ENCODE measurements around the gene ALAS1. TPM values are rescaled to one million over a fixed set of nuclear protein-coding genes. Genes with fewer than 3 reads are reported as not detected.

ALAS1 gene
- total RNA-seq, 1 experiment from 2014 or later, result 29.2 TPM

- no peak overlapping the region for H3K27ac Mint-ChIP-seq (ENCODE audit: low read depth, unreplicated experiment)
- POLR2A ChIA-PET, result interaction anchor here (0.7 to 2.3 kb wide), 17 partner anchors 10 to 263 kb away, joined by 3 to 17 read pairs (median 4); partner anchors contain the start of genes ABHD14A, GLYCTK, POC1A and RRP9
- intact Hi-C loops (cut with micrococcal nuclease), result no loop called here
- no peak overlapping the region for H3K4me3 Mint-ChIP-seq (ENCODE audit: unreplicated experiment)
- CTCF ChIA-PET, result interaction anchor here (0.5 to 2.2 kb wide), 10 partner anchors 27 to 209 kb away, joined by 3 to 13 read pairs (median 4); partner anchors contain the start of gene RPL29
- no peaks in the 10 kb centered on the region for H3K9me3 Mint-ChIP-seq (ENCODE audit: unreplicated experiment)
- no peak for TF ChIP-seq CTCF (IDR thresholded peaks at IDR 0.05; ENCODE audit: unreplicated experiment)
- no TSS peak for BruUV-seq (replicated peaks)
- H3K4me1 Mint-ChIP-seq (ENCODE audit: insufficient read depth, unreplicated experiment), result peaks cover 20% of the 10 kb centered on the region
- peaks cover 94% of the 10 kb centered on the region for H3K36me3 Mint-ChIP-seq (ENCODE audit: insufficient read depth, unreplicated experiment)
- DNase-seq (ENCODE audit: unreplicated experiment), result peak; percentile 92
- no peaks in the 10 kb centered on the region for H3K27me3 Mint-ChIP-seq (ENCODE audit: insufficient read depth, unreplicated experiment)
Observed at GRCh38 chr3:52204337-52205073, 6.5 kb downstream of the ALAS1 start.

- CTCF ChIA-PET, result interaction anchor here (0.6 to 2.2 kb wide), 8 partner anchors 9 to 1010 kb away, joined by 3 to 13 read pairs (median 4); no protein-coding TSS in a partner anchor
- no peaks in the 10 kb centered on the region for H3K9me3 Mint-ChIP-seq (ENCODE audit: unreplicated experiment)
- no peak overlapping the region for H3K27ac Mint-ChIP-seq (ENCODE audit: low read depth, unreplicated experiment)
- peaks cover 26% of the 10 kb centered on the region for H3K4me1 Mint-ChIP-seq (ENCODE audit: insufficient read depth, unreplicated experiment)
- no peak overlapping the region for H3K4me3 Mint-ChIP-seq (ENCODE audit: unreplicated experiment)
- DNase-seq (ENCODE audit: unreplicated experiment), result peak; percentile 91
- peaks cover 90% of the 10 kb centered on the region for H3K36me3 Mint-ChIP-seq (ENCODE audit: insufficient read depth, unreplicated experiment)
- TF ChIP-seq CTCF (IDR thresholded peaks at IDR 0.05; ENCODE audit: unreplicated experiment), result no peak
- intact Hi-C loops (cut with micrococcal nuclease), result no loop called here
- no TSS peak for BruUV-seq (replicated peaks)
- no peaks in the 10 kb centered on the region for H3K27me3 Mint-ChIP-seq (ENCODE audit: insufficient read depth, unreplicated experiment)
- POLR2A ChIA-PET, result interaction anchor here (1.1 to 2.3 kb wide), 8 partner anchors 9 to 159 kb away, joined by 3 to 17 read pairs (median 6); partner anchors contain the start of genes POC1A, TWF2 and WDR82
Observed at GRCh38 chr3:52205727-52206372, 7.9 kb downstream of the ALAS1 start.

GRCh38 chr3:52208556-52208955 is 10.6 kb downstream of the ALAS1 start:
- Mint-ChIP-seq H3K4me1 (ENCODE audit: insufficient read depth, unreplicated experiment) (peaks cover 26% of the 10 kb centered on the region), H3K4me3 (ENCODE audit: unreplicated experiment) (no peak overlapping the region), H3K36me3 (ENCODE audit: insufficient read depth, unreplicated experiment) (peaks cover 76% of the 10 kb centered on the region), H3K27me3 (ENCODE audit: insufficient read depth, unreplicated experiment) (no peaks in the 10 kb centered on the region), H3K27ac (ENCODE audit: low read depth, unreplicated experiment) (no peak overlapping the region), H3K9me3 (ENCODE audit: unreplicated experiment) (no peaks in the 10 kb centered on the region)
- intact Hi-C loops (cut with micrococcal nuclease), result no loop called here
- ChIA-PET CTCF (interaction anchor here (0.6 to 6.9 kb wide), 5 partner anchors 11 to 199 kb away, joined by 3 to 46 read pairs (median 3); no protein-coding TSS in a partner anchor), POLR2A (no interaction called here)
- no peak for TF ChIP-seq CTCF (IDR thresholded peaks at IDR 0.05; ENCODE audit: unreplicated experiment)
- no TSS peak for BruUV-seq (replicated peaks)
- no peak for DNase-seq (ENCODE audit: unreplicated experiment)

- intact Hi-C loops (cut with micrococcal nuclease), result loop anchor here (10.0 kb wide), 1 partner anchor 205 kb away; no protein-coding TSS in a partner anchor
- Mint-ChIP-seq H3K36me3 (ENCODE audit: insufficient read depth, unreplicated experiment) (peaks cover 76% of the 10 kb centered on the region), H3K4me1 (ENCODE audit: insufficient read depth, unreplicated experiment) (peaks cover 15% of the 10 kb centered on the region), H3K9me3 (ENCODE audit: unreplicated experiment) (no peaks in the 10 kb centered on the region), H3K4me3 (ENCODE audit: unreplicated experiment) (no peak overlapping the region), H3K27me3 (ENCODE audit: insufficient read depth, unreplicated experiment) (no peaks in the 10 kb centered on the region), H3K27ac (ENCODE audit: low read depth, unreplicated experiment) (no peak overlapping the region)
- POLR2A ChIA-PET, result interaction anchor here (0.8 to 1.2 kb wide), 3 partner anchors 13 to 69 kb away, joined by 3 to 5 read pairs (median 3); partner anchors contain the start of gene WDR82
- no TSS peak for BruUV-seq (replicated peaks)
- DNase-seq (ENCODE audit: unreplicated experiment), result no peak
- CTCF ChIA-PET, result interaction anchor here (0.7 to 6.9 kb wide), 2 partner anchors 11 to 699 kb away, joined by 3 to 46 read pairs; no protein-coding TSS in a partner anchor
- TF ChIP-seq CTCF (IDR thresholded peaks at IDR 0.05; ENCODE audit: unreplicated experiment), result no peak
Observed at GRCh38 chr3:52210037-52210436, 12.1 kb downstream of the ALAS1 start.

Measured in MCF 10A (cell line).